K562 (cell line): Measurements from ENCODE around the gene TMEM116. TPM values are rescaled to one million over a fixed set of nuclear protein-coding genes. Genes with fewer than 3 reads are reported as not detected.

Experiments used
- ATAC-seq: fragments of 200-7000 bp; cut with Tn5 transposase; 3 replicates; pipeline ENCODE4 v1.9.1; 2020; ENCODE audit warnings: moderate library complexity
- BruUV-seq: library from RNA; stranded (reverse); fragments of 400-500 nt; replicated peaks from 2 replicates; lab custom pipeline; 2021; lab: Mats Ljungman, UMichigan
- CTCF ChIA-PET: fragments of 300-600 bp; formaldehyde crosslinking; extraction: SDS; loops from one replicate; lab custom pipeline; 2021; ENCODE audit warnings: low intra/inter-chr PET ratio; lab: Yijun Ruan, JAX
- POLR2A ChIA-PET: fragments of 300-600, 350-650 bp; sonication (Branson Sonifier 250); formaldehyde crosslinking; extraction: SDS; loops from one replicate; lab custom pipeline; 2021; ENCODE audit warnings: antibody characterized with exemption, inconsistent platforms; lab: Yijun Ruan, JAX
- DNase-seq, 4 experiments: peaks; one replicate each; pipeline versions ENCODE4 v3.0.0 to v3.0.0-alpha.2; 2011 to 2018; ENCODE audit warnings: low spot score in 3 of 4, mixed read lengths in 3 of 4; ENCODE audit errors: extremely low read depth in 1 of 4
- FAIRE-seq: peaks from 2 replicates; lab custom pipeline; 2011; peaks lifted over from hg19 to GRCh38; lab: Jason Lieb, UNC
- H2AFZ ChIP-seq: 2 replicates; pipeline ENCODE4 v1.6.0; 2011; ENCODE audit warnings: low read depth, low read length, control low read depth, inconsistent platforms
- H3K27ac ChIP-seq: fragments of 200-600 bp; 3 replicates; pipeline ENCODE4 v1.8.0; 2011; ENCODE audit warnings: low read depth, mild to moderate bottlenecking, control low read depth, inconsistent platforms, low read length, moderate library complexity, mixed read lengths; ENCODE audit errors: extremely low read depth
- H3K27me3 ChIP-seq, 2 experiments: fragments of 300-600 bp in 1 of 2; 2 replicates in 1 of 2; 3 replicates in 1 of 2; pipeline versions ENCODE4 v1.6.0 to v1.8.0; 2011; ENCODE audit warnings: inconsistent platforms in 2 of 2, low read length in 2 of 2, mild to moderate bottlenecking in 1 of 2, mixed read lengths in 1 of 2, moderate library complexity in 1 of 2; ENCODE audit not compliant: control insufficient read depth in 2 of 2, insufficient read depth in 2 of 2
- H3K36me3 ChIP-seq: fragments of 300-600 bp; 3 replicates; pipeline ENCODE4 v1.8.0; 2011; ENCODE audit warnings: mild to moderate bottlenecking, low read length, inconsistent platforms; ENCODE audit not compliant: control insufficient read depth, insufficient read depth
- H3K4me1 ChIP-seq, 2 experiments: fragments of 200-600 bp in 1 of 2; replicated peaks in 1 of 2; 2 replicates in 1 of 2; 3 replicates in 1 of 2; pipeline versions ENCODE4 v1.5.1 to v1.8.0; 2011; ENCODE audit warnings: inconsistent platforms in 2 of 2, low read length in 2 of 2, mild to moderate bottlenecking in 1 of 2, mixed read lengths in 1 of 2, moderate library complexity in 1 of 2; ENCODE audit not compliant: control insufficient read depth in 2 of 2, insufficient read depth in 2 of 2
- H3K4me2 ChIP-seq: 2 replicates; pipeline ENCODE4 v1.6.1; 2011; ENCODE audit warnings: low read length, control low read depth, inconsistent platforms, mixed read lengths; ENCODE audit not compliant: insufficient read depth
- H3K4me3 ChIP-seq: fragments of 200-600 bp; sonication (generic), shearing (Covaris generic); 2 replicates; pipeline ENCODE4 v1.5.1; 2016; ENCODE audit warnings: control low read depth, inconsistent platforms
- H3K79me2 ChIP-seq: fragments of 200-600 bp; 3 replicates; pipeline ENCODE4 v1.8.0; 2011; ENCODE audit warnings: low read length, inconsistent platforms; ENCODE audit not compliant: control insufficient read depth, insufficient read depth
- H3K9ac ChIP-seq, 2 experiments: 2 replicates each; pipeline versions ENCODE4 v1.6.0 to v1.6.1; 2011; ENCODE audit warnings: low read depth in 2 of 2, low read length in 2 of 2, control low read depth in 1 of 2, inconsistent platforms in 1 of 2, mild to moderate bottlenecking in 1 of 2, mixed read lengths in 1 of 2; ENCODE audit not compliant: insufficient read depth in 1 of 2
- H3K9me1 ChIP-seq: one replicate; pipeline ENCODE4 v1.6.0; 2011; ENCODE audit warnings: inconsistent platforms, mild to moderate bottlenecking, low read length, moderate library complexity; ENCODE audit not compliant: control insufficient read depth, insufficient read depth
- H3K9me3 ChIP-seq: replicated peaks from 2 replicates; pipeline ENCODE4 v1.5.1; 2011; ENCODE audit warnings: low read depth, low read length, inconsistent platforms; ENCODE audit not compliant: control insufficient read depth, insufficient read depth
- H4K20me1 ChIP-seq: replicated peaks from 2 replicates; pipeline ENCODE4 v1.6.1; 2011; ENCODE audit warnings: low read length, inconsistent platforms, mixed read lengths; ENCODE audit not compliant: control insufficient read depth, insufficient read depth
- CBFA2T2 ChIP-seq: fragments of 450-650 bp; conservative IDR thresholded peaks from 2 replicates; pipeline ENCODE4 v1.6.1; 2017; ENCODE audit warnings: mild to moderate bottlenecking
- CREB5 ChIP-seq: fragments of 250-450 bp; sonication (Bioruptor Pico); IDR thresholded peaks from 2 replicates; pipeline ENCODE4 v1.5.0; 2020; ENCODE audit warnings: mild to moderate bottlenecking
- E2F4 ChIP-seq: sonication (generic); formaldehyde crosslinking; IDR thresholded peaks from 2 replicates; pipeline ENCODE4 v1.8.0; 2022; ENCODE audit warnings: mild to moderate bottlenecking, low read depth, missing genetic modification reagents
- HBP1 ChIP-seq: fragments of 450-650 bp; formaldehyde crosslinking; IDR thresholded peaks from 2 replicates; pipeline ENCODE4 v1.4.0; 2022; ENCODE audit warnings: missing genetic modification characterization
- HNRNPK ChIP-seq: fragments of 200-400 bp; formaldehyde crosslinking; IDR thresholded peaks from one replicate; pipeline ENCODE4 v1.6.1; 2018; ENCODE audit warnings: mild to moderate bottlenecking, low read depth, low read length; ENCODE audit not compliant: poor library complexity, severe bottlenecking
- IRF1 ChIP-seq: sonication (generic); formaldehyde crosslinking; IDR thresholded peaks from 2 replicates; pipeline ENCODE4 v1.8.0; 2022; ENCODE audit warnings: missing genetic modification reagents, mild to moderate bottlenecking, borderline replicate concordance
- MED1 ChIP-seq: sonication (generic); formaldehyde crosslinking; IDR thresholded peaks from 2 replicates; pipeline ENCODE4 v1.8.1; 2023; ENCODE audit warnings: missing genetic modification reagents, borderline replicate concordance
- MEF2A ChIP-seq: IDR thresholded peaks from 2 replicates; pipeline ENCODE4 v1.6.1; 2011; ENCODE audit warnings: low read depth, mild to moderate bottlenecking, low read length, moderate library complexity; ENCODE audit not compliant: control insufficient read depth
- MXD1 ChIP-seq: fragments of 250-450 bp; sonication (Bioruptor Pico); IDR thresholded peaks from 2 replicates; pipeline ENCODE4 v1.8.0; 2021; ENCODE audit warnings: borderline replicate concordance, mild to moderate bottlenecking, moderate library complexity; ENCODE audit not compliant: poor library complexity, severe bottlenecking
- RBFOX2 ChIP-seq: fragments of 200-400 bp; formaldehyde crosslinking; IDR thresholded peaks from 2 replicates; pipeline ENCODE4 v1.6.1; 2017; ENCODE audit warnings: low read depth, mild to moderate bottlenecking, low read length, moderate library complexity
- SMAD1 ChIP-seq: fragments of 150-350 bp; IDR thresholded peaks from 2 replicates; pipeline ENCODE4 v1.6.1; 2014; ENCODE audit warnings: low read length, low read depth; ENCODE audit not compliant: partially characterized antibody
- SUPT5H ChIP-seq: fragments of 450-650 bp; IDR thresholded peaks from 2 replicates; pipeline ENCODE4 v1.6.1; 2016
- ZBTB5 ChIP-seq: fragments of 450-650 bp; IDR thresholded peaks from 2 replicates; pipeline ENCODE4 v1.6.1; 2017; ENCODE audit warnings: antibody characterized with exemption
- ZNF3 ChIP-seq: fragments of 250-450 bp; sonication (Bioruptor Pico); IDR thresholded peaks from 2 replicates; pipeline ENCODE4 v1.5.0; 2021; ENCODE audit warnings: mild to moderate bottlenecking, moderate library complexity
- in situ Hi-C: fragments of 300-500 bp; cut with MboI; formaldehyde crosslinking; loops from 4 replicates; pipeline ENCODE4 v1.15.0; 2018; ENCODE audit warnings: inconsistent platforms, mixed read lengths
- intact Hi-C: fragments of 100-400 bp; cut with micrococcal nuclease; formaldehyde crosslinking; loops from 2 replicates; pipeline ENCODE4 v1.14.2; 2022
- polyA plus RNA-seq, 8 experiments: library from polyadenylated mRNA; depleted of rRNA in 4 of 8; stranded (reverse) in 5 of 8; unstranded in 3 of 8; fragments of >200 nt; fragmentation: Nextera tagmentation in 2 of 8; fragmentation: Illumina TruSeq in 1 of 8; extraction: Ambion mirVana in 2 of 8; extraction: Trizol in 1 of 8; gene quantifications; 2 replicates each; pipeline versions ENCODE4 v1.2.1 to v1.2.3, GENCODE V29; 2011 to 2014; ENCODE audit warnings: inconsistent platforms in 1 of 8, missing spikeins in 1 of 8
- total RNA-seq, 7 experiments: library from RNA; depleted of rRNA in 6 of 7; stranded (reverse); fragments of >200 nt in 6 of 7; fragmentation: Illumina TruSeq in 2 of 7; extraction: Trizol in 2 of 7; gene quantifications; 2 replicates each; pipeline versions ENCODE4 v1.2.1 to v1.2.3, GENCODE V29; 2011 to 2021; ENCODE audit warnings: low replicate concordance in 1 of 7

TMEM116 gene
- total and polyA plus RNA-seq, 9 of the 15 experiments (the other 6 are each of a cell fraction or from before 2014, with no cell fraction given) = 5.2 to 78.6 (median 13.9) TPM

GRCh38 chr12:111904446-111904975, 108.5 kb downstream of the TMEM116 start:
- Histone ChIP-seq H3K4me2 (no peak overlapping the region; the same call in 1 of the 2 replicates), H3K4me3 (no peak overlapping the region), H3K9me1 (no peaks in the 10 kb centered on the region), H4K20me1 (no peaks in the 10 kb centered on the region), H3K36me3 (peaks cover 18% of the 10 kb centered on the region), H3K4me1 (peaks cover 0 to 3% of the 10 kb centered on the region in 2 experiments; a peak in 2 of 5 replicates), H3K9me3 (no peaks in the 10 kb centered on the region), H3K27ac (no peak overlapping the region), H3K79me2 (no peaks in the 10 kb centered on the region), H2AFZ (no peak overlapping the region), H3K9ac (no peak overlapping the region), H3K27me3 (no peaks in the 10 kb centered on the region)
- in situ Hi-C loops = no loop called here
- intact Hi-C loops = no loop called here
- CTCF ChIA-PET = no interaction called here
- DNase-seq (peak in 1 of 4 experiments; percentile 28), ATAC-seq (peak; percentile 31; the same call in 2 of the 3 replicates), FAIRE-seq (no peak)
- no TSS peak for BruUV-seq
- POLR2A ChIA-PET = interaction anchor here (0.6 to 1.0 kb wide), 3 partner anchors 15 to 109 kb away, joined by 3 to 5 read pairs (median 3); partner anchors contain the start of genes ERP29 and TMEM116
- TF ChIP-seq CBFA2T2 (0 out of 2 replicates have a peak, but pooled peaks have one; percentile 9), RBFOX2 (no peak), SUPT5H (peak; percentile 14; the same call in 1 of the 2 replicates), MED1 (CRISPR knock-in tag) (no peak), CREB5 (CRISPR knock-in tag) (no peak), HBP1 (no peak), E2F4 (CRISPR knock-in tag) (no peak), SMAD1 (no peak), IRF1 (no peak), MXD1 (no peak), ZNF3 (no peak), HNRNPK (no peak), MEF2A (no peak), ZBTB5 (no peak)
